ENCODE results near the gene PRSS48.

Gene PRSS48

DNA sequence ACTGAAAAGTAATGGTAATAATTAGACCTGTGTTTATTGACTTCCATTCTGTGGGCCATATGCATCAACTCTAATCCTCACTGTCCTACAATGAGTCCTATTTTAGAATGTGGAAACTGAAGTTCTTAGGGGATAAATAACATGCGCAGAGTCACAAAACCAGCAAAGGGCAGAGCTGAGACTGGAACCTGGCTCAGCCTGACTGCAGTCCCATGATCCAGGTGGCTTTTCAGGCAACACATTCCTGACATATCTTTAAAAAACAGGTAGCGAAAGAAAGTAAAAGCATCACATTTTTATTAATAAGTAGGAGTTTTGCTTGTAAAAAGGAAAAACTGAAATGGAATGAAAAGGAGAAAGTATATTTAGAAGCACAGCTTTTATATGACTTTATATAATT, 34.7 kb upstream of the PRSS48 start:
- TF ChIP-seq, protein P1, sequence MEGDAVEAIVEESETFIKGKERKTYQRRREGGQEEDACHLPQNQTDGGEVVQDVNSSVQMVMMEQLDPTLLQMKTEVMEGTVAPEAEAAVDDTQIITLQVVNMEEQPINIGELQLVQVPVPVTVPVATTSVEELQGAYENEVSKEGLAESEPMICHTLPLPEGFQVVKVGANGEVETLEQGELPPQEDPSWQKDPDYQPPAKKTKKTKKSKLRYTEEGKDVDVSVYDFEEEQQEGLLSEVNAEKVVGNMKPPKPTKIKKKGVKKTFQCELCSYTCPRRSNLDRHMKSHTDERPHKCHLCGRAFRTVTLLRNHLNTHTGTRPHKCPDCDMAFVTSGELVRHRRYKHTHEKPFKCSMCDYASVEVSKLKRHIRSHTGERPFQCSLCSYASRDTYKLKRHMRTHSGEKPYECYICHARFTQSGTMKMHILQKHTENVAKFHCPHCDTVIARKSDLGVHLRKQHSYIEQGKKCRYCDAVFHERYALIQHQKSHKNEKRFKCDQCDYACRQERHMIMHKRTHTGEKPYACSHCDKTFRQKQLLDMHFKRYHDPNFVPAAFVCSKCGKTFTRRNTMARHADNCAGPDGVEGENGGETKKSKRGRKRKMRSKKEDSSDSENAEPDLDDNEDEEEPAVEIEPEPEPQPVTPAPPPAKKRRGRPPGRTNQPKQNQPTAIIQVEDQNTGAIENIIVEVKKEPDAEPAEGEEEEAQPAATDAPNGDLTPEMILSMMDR (conservative IDR thresholded peaks at IDR 0.05; ENCODE audit: low read length) = no peak
- TF ChIP-seq EZH2phosphoT487 (IDR thresholded peaks at IDR 0.05; ENCODE audit: borderline replicate concordance) = no peak
- Histone ChIP-seq H4K20me1 (ENCODE audit: insufficient read depth, low read length, poor library complexity, severe bottlenecking) (no peaks in the 10 kb centered on the region), H3K36me3 (ENCODE audit: insufficient read depth, low read length) (no peaks in the 10 kb centered on the region), H3K9me3 (ENCODE audit: insufficient read depth, low read depth, low read length) (no peaks in the 10 kb centered on the region), H3F3A (ENCODE audit: low read depth) (no peaks in the 10 kb centered on the region), H3K4me1 (ENCODE audit: insufficient read depth, low read length, poor library complexity, severe bottlenecking) (no peaks in the 10 kb centered on the region), H3K9ac (ENCODE audit: low read depth, low read length, poor library complexity, severe bottlenecking) (no peak overlapping the region), H3K9me2 (replicated peaks; ENCODE audit: low read depth, low read length) (no peaks in the 10 kb centered on the region), H3K27me3 (ENCODE audit: insufficient read depth, low read length, poor library complexity, severe bottlenecking) (no peaks in the 10 kb centered on the region), H3K4me3 (ENCODE audit: low read length, poor library complexity, severe bottlenecking) (no peak overlapping the region), H2AFZ (ENCODE audit: low read length) (no peak overlapping the region), H3K79me2 (ENCODE audit: insufficient read depth, low read length) (no peaks in the 10 kb centered on the region), H3K4me2 (ENCODE audit: low read depth, low read length, poor library complexity, severe bottlenecking) (no peak overlapping the region)

DNA sequence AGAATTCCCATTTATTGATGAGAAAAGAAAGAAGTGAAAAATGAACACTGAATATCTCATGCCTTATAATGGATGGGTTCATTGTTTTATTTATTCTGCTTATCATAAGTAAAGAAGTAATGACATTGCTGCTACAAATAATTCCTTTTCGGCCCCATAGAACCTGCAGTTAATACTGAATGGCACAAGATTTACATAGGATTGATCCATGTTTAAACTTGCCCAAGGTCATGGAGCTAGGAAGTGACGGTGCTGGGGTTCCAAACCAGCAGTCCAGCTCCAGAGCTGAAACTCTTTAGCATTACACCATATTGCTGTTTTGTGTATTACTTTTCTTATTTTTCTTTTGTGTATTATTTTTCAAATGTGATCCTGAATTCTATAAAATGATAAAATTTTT, 30.2 kb upstream of the PRSS48 start:
- H3F3A ChIP-seq (ENCODE audit: low read depth) = no peaks in the 10 kb centered on the region
- TF ChIP-seq, protein P1 (conservative IDR thresholded peaks at IDR 0.05; ENCODE audit: low read length) = no peak
- no peak for TF ChIP-seq EZH2phosphoT487 (IDR thresholded peaks at IDR 0.05; ENCODE audit: borderline replicate concordance)
- no peak overlapping the region for H3K4me3 ChIP-seq (ENCODE audit: low read length, poor library complexity, severe bottlenecking)
- no peaks in the 10 kb centered on the region for H3K4me1 ChIP-seq (ENCODE audit: insufficient read depth, low read length, poor library complexity, severe bottlenecking)
- no peak overlapping the region for H3K9ac ChIP-seq (ENCODE audit: low read depth, low read length, poor library complexity, severe bottlenecking)
- no peak overlapping the region for H2AFZ ChIP-seq (ENCODE audit: low read length)
- H3K79me2 ChIP-seq (ENCODE audit: insufficient read depth, low read length) = no peaks in the 10 kb centered on the region
- H3K36me3 ChIP-seq (ENCODE audit: insufficient read depth, low read length) = no peaks in the 10 kb centered on the region
- H3K9me3 ChIP-seq (ENCODE audit: insufficient read depth, low read depth, low read length) = no peaks in the 10 kb centered on the region
- no peaks in the 10 kb centered on the region for H3K9me2 ChIP-seq (replicated peaks; ENCODE audit: low read depth, low read length)
- no peak overlapping the region for H3K4me2 ChIP-seq (ENCODE audit: low read depth, low read length, poor library complexity, severe bottlenecking)
- no peaks in the 10 kb centered on the region for H3K27me3 ChIP-seq (ENCODE audit: insufficient read depth, low read length, poor library complexity, severe bottlenecking)
- H4K20me1 ChIP-seq (ENCODE audit: insufficient read depth, low read length, poor library complexity, severe bottlenecking) = no peaks in the 10 kb centered on the region

- Histone ChIP-seq H2AFZ (ENCODE audit: low read length) (no peak overlapping the region), H3K79me2 (ENCODE audit: insufficient read depth, low read length) (no peaks in the 10 kb centered on the region), H3F3A (ENCODE audit: low read depth) (no peaks in the 10 kb centered on the region), H3K9ac (ENCODE audit: low read depth, low read length, poor library complexity, severe bottlenecking) (no peak overlapping the region), H3K4me1 (ENCODE audit: insufficient read depth, low read length, poor library complexity, severe bottlenecking) (no peaks in the 10 kb centered on the region), H3K36me3 (ENCODE audit: insufficient read depth, low read length) (no peaks in the 10 kb centered on the region), H4K20me1 (ENCODE audit: insufficient read depth, low read length, poor library complexity, severe bottlenecking) (no peaks in the 10 kb centered on the region), H3K27me3 (ENCODE audit: insufficient read depth, low read length, poor library complexity, severe bottlenecking) (no peaks in the 10 kb centered on the region), H3K9me2 (replicated peaks; ENCODE audit: low read depth, low read length) (no peaks in the 10 kb centered on the region), H3K9me3 (ENCODE audit: insufficient read depth, low read depth, low read length) (no peaks in the 10 kb centered on the region), H3K4me2 (ENCODE audit: low read depth, low read length, poor library complexity, severe bottlenecking) (no peak overlapping the region), H3K4me3 (ENCODE audit: low read length, poor library complexity, severe bottlenecking) (no peak overlapping the region)
- TF ChIP-seq, protein P1 (conservative IDR thresholded peaks at IDR 0.05; ENCODE audit: low read length) = no peak
- no peak for TF ChIP-seq EZH2phosphoT487 (IDR thresholded peaks at IDR 0.05; ENCODE audit: borderline replicate concordance)
Observed at GRCh38 chr4:151247395-151247794, 29.6 kb upstream of the PRSS48 start.
